Activated CD8-positive, alpha-beta memory T cell treated with anti-CD3 and anti-CD28 coated beads for 1 hour (primary cell): ENCODE data around the gene NXPE3.
"Not testable (repeated sequence)": the region's sequence is repeated elsewhere in the genome, so short reads cannot be mapped to it uniquely, and the experiment has no call there.

Source experiments
- DNase-seq, 2 donors: peaks; one replicate each; pipeline ENCODE4 v3.0.0-alpha.2; 2020; ENCODE audit warnings: low read depth in 1 of 2; ENCODE audit errors: extremely low read depth in 1 of 2

Gene NXPE3

DNA sequence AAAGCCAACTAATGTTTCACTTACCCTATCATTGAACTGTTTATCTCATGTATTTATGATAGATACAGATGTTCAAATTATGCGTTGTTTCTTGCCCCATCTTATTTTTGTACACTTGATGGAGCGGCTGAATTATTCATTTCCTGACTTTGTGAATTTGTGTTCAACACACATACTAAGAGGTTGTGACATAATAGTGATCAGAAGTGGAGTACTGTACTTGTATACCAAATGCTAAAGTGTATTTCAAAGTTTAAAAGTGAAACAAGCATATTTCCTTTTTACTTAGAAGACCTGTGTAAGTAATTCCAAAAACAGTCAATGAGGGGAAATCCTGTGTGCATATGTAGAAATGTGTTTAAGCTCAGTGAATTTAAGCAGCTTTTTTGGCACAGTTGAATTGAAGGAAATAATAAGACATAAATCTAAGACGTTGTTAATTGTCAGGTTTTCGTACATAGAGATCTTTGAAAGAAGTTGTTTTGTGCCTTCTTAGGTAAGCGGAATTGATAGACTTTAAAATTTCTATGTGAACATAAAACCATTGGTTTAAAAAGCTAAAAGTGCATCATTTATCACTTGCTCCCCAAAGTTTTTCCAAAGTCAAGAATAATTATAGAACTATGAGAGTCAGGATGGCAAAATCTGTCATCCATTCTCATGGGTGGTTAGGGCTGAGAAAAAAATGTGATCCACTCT is 72.2 kb downstream of the NXPE3 start:
- DNase-seq = no peak

DNA sequence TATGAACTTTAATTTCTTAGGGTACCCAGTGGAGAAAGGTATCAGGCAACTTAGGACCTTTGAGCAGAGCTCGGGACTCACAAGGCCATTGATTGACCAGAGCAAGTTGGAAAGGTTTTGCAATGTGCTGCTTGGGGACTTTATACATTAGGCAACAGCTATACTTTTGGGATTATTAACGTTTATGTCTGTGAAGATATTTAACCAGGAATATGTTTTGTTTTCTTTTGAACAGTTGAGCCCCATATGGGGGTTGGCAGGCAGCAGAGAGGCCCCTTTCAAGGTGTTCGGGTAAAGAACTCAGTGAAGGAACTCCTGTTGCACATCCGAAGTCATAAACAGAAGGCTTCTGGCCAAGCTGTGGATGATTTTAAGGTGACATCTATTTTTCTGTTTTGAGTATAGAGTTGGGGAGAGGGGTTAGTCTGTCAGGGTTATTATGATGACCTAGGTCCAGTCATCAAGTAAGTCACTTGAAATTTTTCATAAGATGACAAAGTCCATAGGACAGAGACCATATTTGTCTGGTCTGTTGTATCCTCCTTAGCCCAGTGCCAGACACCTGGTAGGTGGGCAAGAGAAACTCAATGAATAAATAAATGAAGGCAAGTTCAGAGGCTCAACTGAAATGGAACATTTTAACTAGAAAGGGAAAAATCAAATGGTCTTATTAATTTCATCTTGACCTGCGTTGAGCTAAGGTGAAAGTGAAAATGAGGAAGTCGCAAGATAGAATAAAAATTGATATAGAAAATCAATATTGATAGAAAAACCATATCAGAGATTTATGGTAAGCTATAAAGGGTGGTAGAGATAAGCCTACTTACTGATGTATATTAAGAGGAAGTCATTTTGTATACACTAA is 73.1 kb downstream of the NXPE3 start:
- no peak for DNase-seq

DNA sequence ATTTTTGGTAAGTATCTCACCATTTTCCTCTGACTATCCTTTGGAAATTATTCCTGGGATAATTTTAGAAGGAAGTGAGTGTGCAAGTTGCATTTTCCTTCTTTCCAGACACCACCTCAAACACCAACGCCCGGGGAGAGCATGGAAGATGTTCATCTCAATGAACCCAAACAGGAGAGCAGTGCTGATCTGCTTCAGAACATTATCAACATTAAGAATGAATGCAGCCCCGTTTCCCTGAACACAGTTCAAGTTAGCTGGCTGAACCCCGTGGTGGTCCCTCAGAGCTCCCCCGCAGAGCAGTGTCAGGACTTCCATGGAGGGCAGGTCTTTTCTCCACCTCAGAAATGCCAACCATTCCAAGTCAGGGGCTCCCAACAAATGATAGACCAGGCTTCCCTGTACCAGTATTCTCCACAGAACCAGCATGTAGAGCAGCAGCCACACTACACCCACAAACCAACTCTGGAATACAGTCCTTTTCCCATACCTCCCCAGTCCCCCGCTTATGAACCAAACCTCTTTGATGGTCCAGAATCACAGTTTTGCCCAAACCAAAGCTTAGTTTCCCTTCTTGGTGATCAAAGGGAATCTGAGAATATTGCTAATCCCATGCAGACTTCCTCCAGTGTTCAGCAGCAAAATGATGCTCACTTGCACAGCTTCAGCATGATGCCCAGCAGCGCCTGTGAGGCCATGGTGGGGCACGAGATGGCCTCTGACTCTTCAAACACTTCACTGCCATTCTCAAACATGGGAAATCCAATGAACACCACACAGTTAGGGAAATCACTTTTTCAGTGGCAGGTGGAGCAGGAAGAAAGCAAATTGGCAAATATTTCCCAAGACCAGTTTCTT is 74.2 kb downstream of the NXPE3 start:
- DNase-seq = no peak

DNA sequence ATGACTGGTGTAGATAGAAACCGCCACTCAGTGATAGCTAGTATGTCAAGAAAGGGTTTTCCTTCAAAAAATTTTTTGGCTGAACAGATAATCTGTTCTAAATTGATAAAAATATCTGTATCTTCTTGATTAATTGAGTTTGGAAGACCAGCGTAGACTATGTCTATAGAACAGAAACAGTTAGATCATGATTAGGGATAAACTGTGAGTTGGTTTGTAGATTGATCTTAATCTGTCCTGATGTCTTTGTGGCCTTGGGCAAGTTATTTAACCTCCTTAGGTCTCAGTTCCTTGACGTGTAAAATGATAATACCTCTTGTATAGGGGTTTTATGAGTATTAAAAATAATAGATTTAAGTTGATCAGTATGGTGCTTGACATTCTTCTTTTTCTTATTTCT is 75.0 kb downstream of the NXPE3 start:
- DNase-seq = no peak

DNA sequence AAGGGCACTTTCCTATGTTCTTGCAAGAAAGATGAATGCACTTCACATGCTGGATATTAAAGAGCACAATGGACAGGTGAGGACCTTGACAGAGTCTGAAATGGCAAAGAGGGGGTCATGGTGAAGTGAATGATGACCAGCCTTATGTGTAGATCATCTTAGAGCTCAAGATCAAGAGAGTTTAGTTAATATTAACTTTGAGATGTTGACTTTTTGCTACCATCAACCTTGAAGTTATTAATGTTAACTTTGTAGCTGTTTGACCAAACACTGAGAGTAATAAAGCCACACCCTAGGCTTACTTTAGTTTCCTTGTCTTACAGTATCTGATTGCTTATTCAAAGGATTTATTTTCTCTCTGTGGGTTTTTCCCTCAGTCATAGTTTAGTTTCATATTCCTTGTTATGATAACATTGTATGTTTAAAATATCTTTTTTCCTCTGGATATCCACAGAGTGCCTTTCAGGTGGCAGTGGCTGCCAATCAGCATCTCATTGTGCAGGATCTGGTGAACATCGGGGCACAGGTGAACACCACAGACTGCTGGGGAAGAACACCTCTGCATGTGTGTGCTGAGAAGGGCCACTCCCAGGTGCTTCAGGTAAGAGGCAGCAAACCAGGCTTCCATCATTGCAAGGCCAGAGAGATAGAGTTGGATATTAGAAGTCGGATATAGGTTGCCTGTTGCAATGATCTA is 75.7 kb downstream of the NXPE3 start:
- no peak for DNase-seq

DNA sequence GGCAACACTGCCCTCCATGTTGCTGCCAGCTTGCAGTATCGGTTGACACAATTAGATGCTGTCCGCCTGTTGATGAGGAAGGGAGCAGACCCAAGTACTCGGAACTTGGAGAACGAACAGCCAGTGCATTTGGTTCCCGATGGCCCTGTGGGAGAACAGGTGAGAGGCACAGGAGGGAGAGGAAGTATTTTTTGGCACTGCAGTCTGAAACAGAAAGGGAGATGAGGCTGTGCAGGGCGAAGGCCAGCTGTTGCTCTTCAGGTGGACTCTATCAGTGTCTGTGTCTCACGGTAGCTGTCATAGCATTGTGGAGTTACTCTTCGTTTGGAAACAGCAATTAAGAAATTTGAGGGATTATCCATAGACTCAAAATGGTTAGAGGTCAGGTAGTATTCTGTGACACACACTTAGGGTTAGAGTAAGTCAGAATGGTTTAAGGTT is 78.3 kb downstream of the NXPE3 start:
- DNase-seq = no peak

DNA sequence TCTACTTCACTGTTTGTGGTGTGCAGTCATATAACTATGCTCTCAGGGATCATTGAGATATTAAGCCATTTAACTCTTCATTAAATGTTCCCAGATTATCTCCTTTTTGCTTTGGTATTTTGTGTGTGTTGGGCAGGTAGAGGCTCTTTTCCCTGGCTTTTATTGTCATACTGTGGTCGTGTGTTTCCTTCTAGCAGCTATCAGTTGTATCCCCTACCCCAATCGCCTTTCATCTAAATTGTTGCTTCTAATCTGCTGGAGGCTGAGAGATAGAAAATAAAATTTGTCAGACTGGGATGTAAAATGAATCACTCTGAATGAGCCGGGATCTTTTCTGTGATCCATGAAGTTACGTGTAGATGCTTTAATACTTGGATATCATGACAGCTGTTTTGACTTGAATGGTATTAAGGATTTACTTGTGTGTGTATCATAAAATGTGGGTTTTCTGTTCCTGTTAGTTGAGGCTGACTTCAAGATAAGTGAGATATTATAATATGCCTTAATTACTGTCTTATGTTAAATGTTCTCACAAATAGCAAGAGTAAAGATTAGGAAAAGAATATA is 79.5 kb downstream of the NXPE3 start:
- DNase-seq = no peak

DNA sequence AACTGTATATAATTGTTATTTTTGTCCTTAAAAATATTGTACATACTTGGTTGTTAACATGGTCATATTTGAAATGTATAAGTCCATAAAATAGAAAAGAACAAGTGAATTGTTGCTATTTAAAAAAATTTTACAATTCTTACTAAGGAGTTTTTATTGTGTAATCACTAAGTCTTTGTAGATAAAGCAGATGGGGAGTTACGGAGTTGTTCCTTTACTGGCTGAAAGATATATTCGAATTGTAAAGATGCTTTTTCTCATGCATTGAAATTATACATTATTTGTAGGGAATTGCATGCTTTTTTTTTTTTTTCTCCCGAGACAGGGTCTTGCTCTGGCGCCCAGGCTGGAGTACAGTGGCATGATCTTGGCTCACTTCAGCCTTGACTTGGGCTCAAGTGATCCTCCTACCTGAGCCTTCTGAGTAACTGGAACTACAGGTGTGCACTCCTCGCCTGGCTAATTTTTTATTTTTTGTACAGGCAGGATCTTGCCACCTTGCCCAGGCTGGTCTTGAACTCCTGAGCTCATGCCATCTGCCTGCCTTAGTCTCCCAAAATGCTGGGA is 81.0 kb downstream of the NXPE3 start:
- DNase-seq = no peak

DNA sequence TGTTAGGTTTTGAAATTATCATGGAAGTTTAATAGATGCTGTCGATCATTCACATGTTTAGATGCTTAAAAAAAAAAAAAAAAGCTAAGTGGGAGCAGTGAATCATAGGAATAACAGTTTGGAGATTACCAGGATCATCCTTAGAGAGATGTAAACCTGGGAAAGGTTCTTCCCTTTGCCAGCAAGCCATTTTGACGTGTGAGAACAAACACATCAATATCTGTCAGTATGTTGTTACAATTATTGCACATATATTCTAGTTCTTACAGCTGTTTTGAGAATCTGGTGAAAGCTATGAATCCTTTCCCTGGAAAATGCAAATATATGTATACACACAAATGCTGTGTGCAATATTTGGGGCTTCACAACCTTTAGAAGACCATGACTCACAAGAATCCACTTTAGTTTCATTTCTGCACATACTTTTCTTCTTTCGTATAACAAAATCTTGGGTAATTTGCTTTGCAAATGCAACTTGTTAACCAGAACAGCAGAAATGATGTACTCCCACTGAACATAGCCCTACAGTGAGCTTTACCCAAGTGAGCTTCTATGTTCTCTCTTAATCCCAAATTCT is 82.3 kb downstream of the NXPE3 start:
- no peak for DNase-seq

DNA sequence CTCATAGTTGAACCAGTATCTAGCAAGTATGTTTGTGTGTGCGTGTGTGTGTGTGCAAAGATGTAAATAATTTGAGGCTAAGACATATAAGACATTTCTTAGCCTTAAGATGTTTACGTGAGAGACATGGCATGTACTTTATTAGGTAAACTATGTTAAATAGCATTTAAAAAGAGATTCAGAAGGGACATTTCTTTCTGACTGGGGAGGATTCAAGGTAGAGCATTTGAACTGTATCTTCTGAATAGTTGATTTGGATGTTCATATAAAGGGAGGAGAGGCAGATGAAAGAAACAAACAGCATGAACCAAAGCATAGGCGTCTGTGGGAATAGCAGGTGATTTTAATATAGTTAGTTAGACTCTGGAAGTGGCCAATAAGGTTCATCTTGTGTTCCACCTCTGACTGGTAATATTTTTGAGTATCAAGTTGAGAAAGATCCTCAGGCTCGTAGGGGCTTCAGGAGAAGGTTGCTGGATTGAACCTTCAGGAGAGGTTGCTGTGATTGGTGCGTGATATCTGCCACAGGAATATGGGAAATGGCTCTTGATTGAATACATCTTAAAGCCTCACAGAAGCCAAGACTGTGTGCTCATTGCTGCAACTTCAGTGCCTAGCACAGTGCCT is 82.9 kb downstream of the NXPE3 start:
- no peak for DNase-seq

DNA sequence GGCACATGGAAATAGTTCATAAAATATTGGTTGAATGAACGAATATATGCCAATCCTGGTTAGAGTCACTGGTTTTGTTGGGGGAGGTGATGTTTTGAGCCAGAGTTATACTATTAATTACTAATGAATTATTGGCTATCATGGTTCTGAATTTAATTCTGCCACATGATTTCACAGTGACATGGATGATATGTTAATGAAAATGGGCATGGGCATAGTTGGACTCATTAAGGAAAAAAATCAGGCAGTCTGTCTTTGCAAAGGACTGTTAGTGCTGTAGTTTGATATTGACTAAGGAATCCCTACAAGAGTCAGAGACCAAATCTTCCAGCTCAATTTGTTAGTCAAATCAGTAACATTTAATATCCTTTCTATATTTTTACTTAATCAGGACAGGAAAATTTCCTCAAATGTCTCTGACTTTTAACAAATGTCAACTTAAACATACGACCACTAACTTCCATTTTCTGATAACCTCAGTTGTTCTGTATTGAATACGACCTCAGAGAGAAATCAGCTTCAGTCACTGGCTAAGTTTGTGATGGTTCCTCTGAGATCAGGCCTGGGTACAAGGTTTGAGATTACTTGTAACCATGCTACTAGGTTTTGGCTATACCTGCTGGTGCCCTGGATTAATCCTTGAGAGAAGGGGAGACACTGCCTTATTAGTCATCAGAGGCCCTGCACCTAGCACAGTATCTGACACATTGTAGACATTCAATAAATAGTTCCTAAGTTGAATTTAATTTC is 83.6 kb downstream of the NXPE3 start:
- no peak for DNase-seq

DNA sequence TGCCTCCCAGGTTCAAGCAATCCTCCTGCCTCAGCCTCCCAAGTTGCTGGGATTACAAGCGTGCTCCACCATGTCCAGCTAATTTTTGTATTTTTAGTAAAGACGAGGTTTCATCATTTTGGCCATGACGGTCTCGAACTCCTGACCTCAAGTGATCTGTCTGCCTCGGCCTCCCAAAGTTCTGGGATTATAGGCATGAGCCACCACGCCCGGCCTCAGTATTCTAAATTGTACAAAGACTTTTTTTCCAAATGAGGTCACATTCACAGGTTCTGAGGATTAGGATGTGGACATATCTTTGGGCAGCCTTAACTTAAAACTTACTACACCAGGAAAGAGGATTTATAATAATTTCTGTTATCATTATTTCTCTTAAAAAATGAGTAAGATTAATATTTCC is 85.9 kb downstream of the NXPE3 start:
- DNase-seq = not testable (repeated sequence)

DNA sequence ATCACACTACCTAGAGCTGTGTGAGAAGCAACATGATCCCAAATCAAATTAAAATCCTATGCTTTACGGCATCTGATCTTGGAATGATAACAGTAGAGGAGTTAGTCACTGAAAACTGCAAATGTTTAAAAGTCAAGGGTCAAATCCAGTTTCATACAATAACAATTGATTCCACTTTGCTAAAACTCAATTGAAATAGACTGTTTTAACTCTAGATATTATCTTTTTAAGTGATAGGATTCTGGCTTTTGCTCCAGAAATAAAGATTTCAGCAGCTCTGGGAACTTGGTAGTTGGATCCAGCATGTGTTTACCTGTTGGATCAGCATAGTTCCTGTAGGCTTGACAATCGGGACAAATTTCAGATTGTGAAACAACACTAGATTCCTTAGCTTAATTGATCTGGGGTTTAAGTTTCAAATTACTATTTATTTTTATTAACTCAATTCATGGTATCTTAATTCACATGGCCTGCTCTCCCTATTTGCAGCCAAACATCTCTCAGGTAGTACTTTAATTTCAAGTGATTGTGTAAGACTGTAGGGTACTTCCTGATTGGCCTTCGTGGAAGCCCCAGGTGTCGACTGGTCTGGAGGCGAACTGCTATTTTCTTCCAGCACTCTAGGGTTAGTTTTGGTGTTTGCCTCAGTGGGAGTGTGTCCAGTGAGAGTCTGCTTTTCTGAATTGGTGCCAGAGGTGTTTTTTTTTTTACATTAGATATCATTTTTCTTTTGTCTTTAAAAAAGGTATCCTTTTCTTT is 86.9 kb downstream of the NXPE3 start:
- DNase-seq = no peak

DNA sequence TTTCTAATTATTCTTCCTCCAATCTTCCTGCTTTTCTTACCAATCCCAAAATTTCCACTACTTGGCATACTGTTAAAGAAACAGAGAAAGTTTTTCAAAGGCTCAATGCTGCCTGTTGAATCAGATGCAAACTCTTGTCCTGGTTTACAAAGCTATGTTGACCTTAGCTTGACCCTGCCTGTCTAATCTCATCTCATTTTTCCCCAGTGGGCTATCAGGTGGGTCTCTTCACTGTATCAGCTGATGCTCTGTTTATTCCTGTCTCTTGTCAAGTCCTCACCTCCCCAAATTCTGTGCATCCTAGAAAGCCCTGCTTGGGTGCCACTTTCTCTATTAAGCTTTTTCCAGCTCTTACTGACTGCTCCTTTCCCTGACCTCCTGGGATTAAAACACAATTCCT is 88.5 kb downstream of the NXPE3 start:
- DNase-seq = no peak

DNA sequence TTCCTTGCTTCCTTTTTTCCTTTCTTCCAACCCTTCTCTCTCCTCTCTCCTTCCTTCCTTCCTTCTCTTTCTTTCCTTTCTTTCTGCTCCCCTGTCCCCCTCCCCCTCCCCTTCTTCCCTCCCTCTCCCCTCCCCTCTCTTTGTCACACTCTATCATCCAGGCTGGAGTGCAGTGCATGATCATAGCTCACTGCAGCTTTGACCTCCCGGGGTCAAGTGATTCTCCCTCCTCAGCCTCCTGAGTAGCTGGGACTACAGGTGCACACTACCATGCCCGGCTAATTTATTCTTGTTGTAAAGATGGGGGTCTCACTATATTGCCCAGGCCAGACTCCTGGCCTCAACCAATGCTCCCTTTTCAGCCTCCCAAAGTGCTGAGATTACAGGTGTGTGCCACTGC is 89.0 kb downstream of the NXPE3 start:
- no peak for DNase-seq

DNA sequence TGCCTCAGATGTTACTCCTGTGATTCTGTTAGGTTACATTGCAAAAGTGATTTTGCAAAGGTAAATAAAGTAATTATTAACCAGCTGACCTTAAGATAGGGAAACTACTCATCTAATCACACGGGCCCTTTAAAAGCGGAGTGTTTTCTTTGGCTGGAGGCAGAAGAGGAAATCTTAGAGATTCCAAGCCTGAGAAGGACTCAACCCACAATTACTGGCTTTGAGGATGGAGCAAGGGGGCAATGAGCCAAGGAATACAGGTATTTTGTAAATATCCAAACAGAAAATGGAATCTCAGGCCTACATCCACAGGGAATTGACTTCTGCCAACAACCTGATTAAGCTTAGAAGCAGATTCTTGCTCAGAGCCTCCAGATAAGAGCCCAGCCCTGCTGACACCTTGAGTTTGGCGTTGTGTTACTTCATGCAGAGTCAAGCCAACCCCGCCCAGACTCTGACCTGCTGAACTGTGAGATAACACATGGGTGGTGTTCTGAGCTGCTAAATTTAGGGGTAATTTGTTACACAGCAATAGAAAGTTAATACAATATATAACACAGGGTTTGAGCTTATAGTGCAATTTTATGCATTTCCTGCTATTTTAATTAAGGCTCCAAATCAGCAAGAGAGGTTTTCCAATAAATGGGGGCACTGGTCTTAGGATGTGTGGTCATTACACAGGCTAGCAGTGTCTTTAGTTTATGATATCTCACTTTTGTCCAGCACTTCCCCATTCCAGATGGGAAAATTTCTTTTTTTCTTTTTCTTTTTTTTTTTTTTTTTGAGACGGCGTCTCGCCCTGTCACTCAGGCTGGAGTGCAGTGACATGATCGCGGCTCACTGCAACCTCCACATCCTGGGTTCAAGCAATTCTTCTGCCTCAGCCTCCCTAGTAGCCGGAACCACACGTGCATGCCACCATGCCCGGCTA is 89.8 kb downstream of the NXPE3 start:
- DNase-seq = no peak

DNA sequence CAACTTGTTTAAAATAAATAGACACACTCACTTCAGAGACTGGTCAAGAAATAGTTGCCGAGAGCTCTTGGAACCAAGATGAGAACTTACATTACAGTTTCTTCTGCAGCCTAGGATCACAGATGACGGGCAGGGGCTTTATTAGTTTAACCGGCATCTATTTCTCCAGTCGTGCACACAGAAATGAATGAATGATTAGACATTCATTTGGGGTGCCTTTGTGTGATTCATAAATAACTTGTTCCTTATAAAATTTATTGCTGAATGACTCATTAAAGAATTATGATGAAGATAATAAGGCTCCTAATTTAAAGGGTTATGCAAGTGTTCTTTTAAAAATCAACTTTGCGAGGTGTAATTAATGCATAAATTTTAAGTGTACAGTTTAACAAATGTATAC is 91.1 kb downstream of the NXPE3 start:
- no peak for DNase-seq
